AG10803 (cell line): ENCODE measurements around the gene LRRIQ4.

ENCODE experiments used
- DNase-seq: peaks from one replicate; pipeline ENCODE4 v3.0.0; 2010; ENCODE audit warnings: low read depth
- H3K4me3 ChIP-seq: 2 replicates; pipeline ENCODE4 v1.5.1; 2011; ENCODE audit warnings: mild to moderate bottlenecking, low read length, control low read depth
- TF ChIP-seq, protein P1 (sequence below): conservative IDR thresholded peaks from 2 replicates; pipeline ENCODE4 v1.5.1; 2011; ENCODE audit warnings: mild to moderate bottlenecking, low read length, control low read depth, inconsistent platforms

LRRIQ4 gene

DNA sequence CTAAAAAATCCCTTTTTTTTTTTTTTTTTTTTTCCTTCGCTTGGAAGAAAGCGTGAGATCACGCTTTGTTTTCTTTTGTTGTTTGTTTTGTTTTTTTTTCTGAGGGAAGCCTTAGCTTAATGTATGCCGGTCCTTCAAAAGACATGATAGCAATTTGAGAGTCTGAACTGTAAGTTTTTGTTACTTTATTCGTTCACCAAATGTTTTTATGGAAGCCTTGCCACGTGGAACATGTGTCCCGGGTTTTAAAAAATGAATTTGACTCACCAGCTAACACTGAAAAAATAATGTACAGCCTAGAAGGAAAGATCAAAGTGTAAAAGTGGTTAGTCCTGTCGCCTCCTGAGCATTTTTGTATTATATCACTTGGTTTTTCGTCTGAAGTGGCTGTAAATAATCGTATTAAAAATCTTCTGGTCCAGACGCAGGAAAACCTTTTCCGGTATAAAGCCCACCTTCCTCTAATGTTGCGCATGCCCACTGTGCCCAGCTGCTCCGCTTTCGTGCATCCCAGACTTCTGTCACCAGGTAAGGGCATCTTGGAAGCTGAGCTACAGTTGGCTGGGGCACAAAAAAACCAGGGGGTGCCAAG lies 40.3 kb upstream of the LRRIQ4 start:
- peak overlapping the region; percentile 96 for H3K4me3 ChIP-seq
- peak; percentile 71 for DNase-seq
- TF ChIP-seq, protein P1, sequence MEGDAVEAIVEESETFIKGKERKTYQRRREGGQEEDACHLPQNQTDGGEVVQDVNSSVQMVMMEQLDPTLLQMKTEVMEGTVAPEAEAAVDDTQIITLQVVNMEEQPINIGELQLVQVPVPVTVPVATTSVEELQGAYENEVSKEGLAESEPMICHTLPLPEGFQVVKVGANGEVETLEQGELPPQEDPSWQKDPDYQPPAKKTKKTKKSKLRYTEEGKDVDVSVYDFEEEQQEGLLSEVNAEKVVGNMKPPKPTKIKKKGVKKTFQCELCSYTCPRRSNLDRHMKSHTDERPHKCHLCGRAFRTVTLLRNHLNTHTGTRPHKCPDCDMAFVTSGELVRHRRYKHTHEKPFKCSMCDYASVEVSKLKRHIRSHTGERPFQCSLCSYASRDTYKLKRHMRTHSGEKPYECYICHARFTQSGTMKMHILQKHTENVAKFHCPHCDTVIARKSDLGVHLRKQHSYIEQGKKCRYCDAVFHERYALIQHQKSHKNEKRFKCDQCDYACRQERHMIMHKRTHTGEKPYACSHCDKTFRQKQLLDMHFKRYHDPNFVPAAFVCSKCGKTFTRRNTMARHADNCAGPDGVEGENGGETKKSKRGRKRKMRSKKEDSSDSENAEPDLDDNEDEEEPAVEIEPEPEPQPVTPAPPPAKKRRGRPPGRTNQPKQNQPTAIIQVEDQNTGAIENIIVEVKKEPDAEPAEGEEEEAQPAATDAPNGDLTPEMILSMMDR: no peak

DNA sequence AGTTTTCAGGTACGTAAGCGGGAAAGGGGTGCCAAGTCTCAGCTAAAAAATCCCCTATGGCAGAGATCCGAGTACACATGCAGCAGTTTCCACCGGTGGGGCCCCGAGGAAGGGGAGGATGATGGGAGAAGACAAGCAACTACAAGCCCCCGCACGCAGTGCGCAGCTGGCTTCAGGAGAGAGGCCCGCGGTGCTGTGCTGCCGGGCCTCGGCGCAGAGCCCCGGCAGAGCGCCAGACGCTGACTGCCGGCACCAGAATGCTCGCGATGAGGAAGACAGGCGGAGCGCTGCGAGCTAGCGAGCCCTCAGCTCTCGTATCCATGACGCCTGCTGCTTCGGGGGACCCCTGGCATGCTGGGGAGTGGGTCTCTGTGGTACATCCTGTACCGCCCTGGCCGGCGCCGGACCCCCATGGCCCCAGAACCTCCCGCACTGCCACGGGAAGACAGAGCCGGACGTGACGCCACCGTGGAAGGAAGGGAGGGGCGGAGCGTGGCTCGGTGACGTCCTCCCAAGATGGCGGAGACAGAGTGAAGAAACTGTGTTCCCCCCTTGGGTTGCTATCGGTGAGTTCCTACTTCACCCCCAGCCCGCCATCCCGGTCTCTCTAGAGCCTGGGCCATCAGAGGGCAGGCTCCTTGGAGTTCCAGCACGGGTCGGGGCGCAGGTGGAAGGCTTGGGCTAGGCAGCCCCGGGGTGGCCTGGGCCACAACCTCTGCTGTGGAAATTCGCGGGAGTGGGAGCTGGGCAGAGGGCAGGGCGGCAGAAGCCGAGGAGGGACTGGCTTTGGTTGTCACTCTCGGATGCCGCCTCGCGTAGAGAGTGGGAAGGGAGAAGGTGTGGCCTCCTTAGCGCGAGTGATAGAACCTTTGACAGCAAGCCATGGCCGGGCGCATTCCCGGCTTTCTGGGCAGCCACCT lies 39.5 kb upstream of the LRRIQ4 start, which contains the start of gene MYNN:
Gene MYNN, plus strand, starts transcription at position 500 of the 920 bp plus-strand sequence. CDS start 900 bp downstream, outside the sequence.
- DNase-seq: peak; percentile 86
- H3K4me3 ChIP-seq: peak within 1 kb of the TSS; percentile 96
- TF ChIP-seq, protein P1: peak; percentile 23

DNA sequence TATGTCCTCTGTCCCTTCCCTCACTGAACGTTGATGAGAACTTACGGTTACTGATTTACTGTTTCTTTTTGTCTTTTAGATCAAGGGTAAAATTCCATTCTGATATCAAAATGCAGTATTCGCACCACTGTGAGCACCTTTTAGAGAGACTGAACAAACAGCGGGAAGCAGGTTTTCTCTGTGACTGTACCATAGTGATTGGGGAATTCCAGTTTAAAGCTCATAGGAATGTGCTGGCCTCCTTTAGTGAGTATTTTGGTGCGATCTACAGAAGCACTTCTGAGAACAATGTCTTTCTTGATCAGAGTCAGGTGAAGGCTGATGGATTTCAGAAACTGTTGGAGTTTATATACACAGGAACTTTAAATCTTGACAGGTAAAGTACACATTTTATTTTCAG lies 38.5 kb upstream of the LRRIQ4 start:
- TF ChIP-seq, protein P1: no peak
- DNase-seq: no peak
- peak overlapping the region; percentile 96 for H3K4me3 ChIP-seq

DNA sequence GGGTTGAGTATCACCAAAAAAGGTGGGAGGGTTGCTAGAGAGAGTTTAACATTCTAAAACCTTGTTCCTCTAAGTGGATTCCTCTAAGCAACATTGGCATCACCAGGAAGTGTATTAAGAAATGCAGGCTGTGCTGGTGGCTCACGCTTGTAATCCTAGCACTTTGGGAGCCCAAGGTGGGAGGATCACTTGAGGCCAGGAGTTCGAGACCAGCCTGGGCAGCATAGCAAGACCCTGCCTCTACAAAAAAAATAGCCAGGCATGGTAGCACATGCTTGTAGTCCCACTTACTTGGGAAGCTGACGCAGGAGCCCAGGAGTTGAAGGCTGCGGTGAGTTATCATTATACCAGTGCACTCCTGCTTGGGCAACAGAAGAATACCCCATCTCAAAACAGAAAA lies 34.8 kb upstream of the LRRIQ4 start:
- no peak for DNase-seq
- H3K4me3 ChIP-seq: no peak overlapping the region
- TF ChIP-seq, protein P1: no peak

DNA sequence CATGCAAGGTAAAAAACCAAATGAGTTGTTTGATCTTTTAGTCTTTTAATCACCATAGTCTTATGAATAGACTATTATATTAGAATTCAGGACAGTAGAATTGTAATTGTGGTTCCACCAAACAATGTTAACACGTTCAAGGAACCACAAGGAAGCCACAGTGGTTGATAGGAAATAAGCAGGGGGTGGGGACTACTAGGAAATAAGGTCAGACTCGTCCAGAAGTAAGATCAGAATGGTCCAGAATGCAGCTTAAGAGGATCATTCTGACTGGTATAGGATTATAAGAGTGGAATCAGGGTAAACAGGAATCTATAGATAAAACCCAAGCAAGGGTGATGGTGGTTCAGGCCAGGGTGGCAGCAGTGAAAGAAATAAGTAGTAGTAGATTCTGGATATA lies 31.9 kb upstream of the LRRIQ4 start:
- no peak overlapping the region for H3K4me3 ChIP-seq
- no peak for DNase-seq
- TF ChIP-seq, protein P1: no peak

DNA sequence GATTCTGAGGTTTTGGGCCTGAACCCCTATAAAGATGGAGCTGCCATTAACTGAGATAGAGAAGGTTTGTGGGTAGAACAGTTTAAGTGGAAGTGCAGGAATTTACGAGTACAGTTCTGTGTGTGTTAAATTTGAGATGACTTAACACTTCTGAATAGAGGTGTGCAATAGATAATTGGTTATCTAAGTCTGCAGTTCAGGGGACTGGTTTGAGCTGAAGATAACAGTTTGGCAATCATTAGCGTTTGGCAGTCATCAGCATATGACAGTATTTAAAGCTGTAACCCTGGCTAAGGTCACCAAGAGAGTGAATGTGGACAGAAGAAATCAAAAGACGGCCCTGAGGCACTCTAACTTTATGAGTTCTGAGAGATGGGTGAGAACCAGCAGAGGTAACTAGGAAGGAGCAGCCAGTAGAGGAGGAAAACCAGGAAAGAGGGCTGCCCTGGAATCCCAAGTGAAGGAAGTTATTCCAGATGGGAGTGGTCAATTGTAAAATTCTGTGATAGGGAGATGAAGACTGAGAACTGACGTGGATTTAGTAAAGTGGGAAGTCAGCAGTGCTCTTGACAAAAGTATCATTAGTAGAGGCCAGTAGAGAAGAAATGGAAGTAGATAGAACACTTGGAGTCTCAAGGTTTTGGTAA lies 31.3 kb upstream of the LRRIQ4 start:
- no peak overlapping the region for H3K4me3 ChIP-seq
- DNase-seq: no peak
- TF ChIP-seq, protein P1: no peak
